Measurements from ENCODE around the gene SCGB1D1.

Gene SCGB1D1, protein sequence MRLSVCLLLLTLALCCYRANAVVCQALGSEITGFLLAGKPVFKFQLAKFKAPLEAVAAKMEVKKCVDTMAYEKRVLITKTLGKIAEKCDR

DNA sequence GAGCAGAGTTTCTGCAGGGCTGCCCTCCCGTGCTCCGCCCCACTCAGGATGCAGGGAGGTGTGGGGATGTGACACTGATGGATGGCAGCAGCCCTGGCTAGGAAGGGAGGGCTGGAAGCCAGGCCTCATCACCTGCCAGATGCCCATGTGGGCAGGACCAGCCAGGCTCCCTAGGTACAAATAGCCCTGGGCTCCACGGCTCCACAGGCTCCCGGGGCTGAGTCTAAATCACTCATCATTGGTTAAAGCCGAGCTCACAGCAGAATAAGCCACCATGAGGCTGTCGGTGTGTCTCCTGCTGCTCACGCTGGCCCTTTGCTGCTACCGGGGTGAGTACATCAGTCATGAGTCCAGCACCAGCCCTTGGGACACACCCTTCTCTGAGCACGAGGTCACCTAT lies at the start of gene SCGB1D1:
SCGB1D1 (plus strand) TSS at position 206 of the 400 bp plus-strand sequence; CDS start at position 275, 69 bp downstream.
- no peak for DNase-seq (ENCODE audit: low read depth)

DNA sequence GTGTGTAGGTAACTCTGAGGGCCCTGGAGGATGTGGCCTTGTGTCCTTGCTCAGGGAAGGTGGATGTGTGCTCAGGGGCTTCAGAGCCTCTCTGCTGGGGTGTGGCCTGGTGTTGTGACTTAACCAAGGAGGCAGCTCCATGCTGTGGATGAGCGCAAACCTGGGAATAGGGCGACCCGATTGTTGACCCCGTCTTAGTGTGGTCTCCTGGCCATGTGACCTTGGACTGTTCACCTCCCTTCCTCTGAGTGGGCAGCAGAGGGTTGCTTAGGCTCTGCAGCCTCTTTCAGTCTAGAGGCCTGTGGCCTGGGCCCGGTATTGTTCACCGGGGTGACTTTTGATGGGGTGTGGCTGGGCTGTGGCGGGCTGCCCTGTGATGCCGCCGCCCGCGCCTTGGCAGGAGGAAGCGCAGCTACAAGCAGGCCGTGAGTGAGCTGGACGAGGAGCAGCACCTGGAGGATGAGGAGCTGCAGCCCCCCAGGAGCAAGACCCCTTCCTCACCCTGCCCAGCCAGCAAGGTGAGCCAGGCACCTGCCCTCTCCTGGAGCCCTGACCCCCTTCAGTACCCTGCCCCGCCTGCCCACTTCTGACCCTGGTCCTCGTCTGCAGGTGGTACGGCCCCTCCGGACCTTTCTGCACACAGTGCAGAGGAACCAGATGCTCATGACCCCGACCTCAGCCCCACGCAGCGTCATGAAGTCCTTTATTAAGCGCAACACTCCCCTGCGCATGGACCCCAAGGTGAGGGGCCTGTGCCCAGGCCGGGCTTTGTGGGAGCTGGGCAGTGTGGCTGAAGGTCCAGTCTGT lies 49.5 kb upstream of the SCGB1D1 start:
- no peak for DNase-seq (ENCODE audit: low read depth)

DNA sequence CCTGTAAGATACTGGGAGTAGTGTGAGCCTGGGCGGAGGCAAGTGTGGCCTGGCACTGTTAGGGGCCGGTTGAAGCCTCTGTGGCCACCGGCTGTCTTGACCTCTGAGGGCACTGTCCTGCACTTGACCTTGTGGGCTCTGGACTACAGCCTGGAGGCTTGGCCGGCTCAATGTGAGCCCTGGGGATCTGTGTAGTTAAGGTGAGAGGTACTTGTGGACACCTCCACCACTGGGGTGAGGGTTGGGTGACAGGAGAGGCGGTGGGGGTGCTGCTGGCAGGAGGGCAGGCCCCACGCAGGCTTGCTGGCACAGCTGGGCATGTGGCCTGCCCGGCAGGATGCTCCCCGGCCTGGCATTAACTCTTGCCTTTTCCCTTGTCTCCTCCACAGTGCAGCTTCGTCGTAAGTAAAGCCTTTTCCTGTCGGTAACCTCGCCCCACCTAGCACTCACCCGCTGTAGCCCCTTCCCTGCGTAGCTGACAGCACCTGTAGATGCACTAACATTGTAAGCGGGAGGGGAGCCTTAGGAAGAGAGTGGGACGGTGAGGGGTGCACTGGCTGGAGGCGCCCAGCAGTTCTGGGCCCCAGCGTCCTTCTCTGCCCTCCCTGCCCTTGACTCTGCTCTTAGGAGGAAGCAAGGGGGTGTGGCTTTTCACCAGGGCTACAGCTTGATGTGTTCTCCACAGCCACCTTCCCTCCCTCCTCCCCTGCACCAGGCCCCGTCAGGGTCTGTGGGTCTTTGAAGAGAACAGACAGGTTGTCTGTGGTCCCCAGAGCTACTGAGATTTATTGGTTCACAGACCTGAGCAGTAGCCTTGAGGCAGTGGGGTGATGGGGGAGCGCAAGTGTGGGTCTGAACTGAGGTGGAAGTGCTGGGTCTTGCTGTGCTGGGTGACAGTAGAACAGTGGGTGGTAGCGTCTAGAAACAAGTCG lies 48.6 kb upstream of the SCGB1D1 start:
- DNase-seq (ENCODE audit: low read depth), result no peak

DNA sequence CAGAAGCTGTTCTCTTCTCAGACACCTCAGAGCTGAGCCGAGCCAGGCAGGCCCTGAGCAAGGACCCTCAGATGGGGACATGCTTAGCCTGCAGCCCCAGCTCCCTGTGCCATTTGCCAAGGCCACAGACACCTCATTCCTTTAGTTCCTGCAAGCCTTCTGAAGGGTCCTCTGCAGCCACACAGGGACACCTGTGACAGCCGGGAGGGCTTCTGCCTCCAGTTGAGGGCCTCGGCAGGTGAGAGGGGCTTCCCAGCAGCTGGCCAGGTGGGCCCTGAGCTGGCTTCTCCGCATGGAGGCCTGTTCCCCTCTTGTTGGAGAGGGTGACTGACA lies 48.0 kb upstream of the SCGB1D1 start:
- DNase-seq (ENCODE audit: low read depth), result no peak

DNA sequence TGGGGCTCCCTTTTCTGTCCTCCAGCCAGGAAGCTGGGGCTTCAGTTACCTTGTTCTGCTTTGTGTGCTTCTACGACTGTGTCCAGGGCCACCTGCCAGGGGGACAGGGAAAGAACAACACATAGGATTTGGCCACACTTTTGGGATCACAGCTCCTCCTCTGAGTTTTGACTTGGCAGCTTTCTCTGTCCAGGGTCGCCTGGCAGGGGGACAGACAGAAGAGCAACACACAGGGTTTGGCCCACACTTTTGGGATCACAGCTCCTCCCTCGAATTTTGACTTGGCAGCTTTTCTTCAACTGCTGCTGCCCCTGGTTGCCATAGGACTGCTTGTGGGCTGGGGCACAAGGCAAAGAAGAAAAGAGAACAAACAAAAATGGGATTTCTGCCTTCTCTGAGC lies 47.1 kb upstream of the SCGB1D1 start:
- DNase-seq (ENCODE audit: low read depth), result no peak

DNA sequence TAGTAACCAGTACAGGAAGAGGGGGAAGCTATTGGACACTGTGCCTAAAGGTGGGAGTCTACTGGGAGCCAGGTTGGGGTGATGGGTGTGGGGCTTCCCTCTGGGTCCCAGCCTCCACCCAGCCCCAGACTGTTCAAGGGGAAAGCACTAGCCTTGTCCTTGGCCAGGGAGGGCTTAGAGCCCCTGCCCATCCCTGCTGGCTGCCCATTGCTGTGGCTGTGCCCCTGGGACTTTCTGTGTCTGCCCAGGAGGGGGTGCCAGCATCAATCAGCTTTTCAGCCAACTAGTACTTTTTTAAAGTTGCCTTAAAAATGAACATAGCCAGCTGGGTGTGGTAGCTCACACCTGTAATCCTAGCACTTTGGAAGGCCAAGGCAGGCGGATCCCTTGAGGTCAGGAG lies 46.3 kb upstream of the SCGB1D1 start:
- DNase-seq (ENCODE audit: low read depth), result no peak

DNA sequence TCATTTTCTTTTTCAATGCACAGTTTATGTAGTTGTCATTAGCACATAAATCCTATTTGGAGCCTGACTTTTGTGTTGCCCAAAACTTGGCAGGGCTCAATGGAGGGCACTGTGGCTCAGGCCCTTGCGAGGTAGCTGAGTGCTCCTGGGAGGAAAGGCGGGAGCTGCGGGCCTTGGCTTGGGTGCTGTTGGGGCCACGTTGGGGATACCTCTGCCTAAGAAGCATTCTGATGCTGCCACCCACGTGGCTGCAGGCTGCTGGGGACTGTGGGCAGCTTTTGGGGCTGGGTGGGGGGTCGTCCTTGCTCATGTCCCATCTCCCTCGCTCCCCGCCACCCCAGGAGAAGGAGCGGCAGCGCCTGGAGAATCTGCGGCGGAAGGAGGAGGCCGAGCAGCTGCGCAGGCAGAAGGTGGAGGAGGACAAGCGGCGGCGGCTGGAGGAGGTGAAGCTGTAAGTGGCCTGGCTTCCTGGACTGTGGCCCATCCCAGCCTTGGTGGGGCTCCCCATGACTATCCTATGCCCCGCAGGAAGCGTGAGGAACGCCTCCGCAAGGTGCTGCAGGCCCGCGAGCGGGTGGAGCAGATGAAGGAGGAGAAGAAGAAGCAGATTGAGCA lies 45.3 kb upstream of the SCGB1D1 start:
- no peak for DNase-seq (ENCODE audit: low read depth)

DNA sequence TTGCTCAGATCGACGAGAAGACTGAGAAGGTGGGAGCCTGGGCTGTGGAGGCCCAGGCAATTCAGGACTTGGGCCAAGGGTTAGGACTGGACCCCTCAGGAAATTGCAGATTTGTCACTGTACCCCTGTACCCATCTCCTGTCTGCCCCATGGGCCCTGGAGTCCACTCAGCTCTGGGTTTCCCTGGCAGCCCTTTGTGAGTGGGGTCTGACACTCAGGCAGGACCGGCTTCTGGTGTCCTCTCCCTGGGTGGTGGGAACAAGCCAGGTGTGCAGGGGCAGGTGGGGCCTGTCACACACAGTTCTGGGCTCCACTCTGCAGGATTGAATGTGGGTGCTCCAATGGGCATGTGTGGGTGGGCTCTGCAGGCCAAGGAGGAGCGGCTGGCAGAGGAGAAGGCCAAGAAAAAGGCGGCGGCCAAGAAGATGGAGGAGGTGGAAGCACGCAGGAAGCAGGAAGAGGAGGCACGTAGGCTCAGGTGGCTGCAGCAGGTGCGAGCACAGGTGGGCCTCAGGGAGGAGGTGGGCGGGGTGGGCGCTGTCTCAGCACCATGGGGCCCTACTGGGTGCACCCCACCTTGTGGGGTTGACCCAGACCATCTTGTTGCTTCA lies 44.6 kb upstream of the SCGB1D1 start:
- DNase-seq (ENCODE audit: low read depth), result no peak

DNA sequence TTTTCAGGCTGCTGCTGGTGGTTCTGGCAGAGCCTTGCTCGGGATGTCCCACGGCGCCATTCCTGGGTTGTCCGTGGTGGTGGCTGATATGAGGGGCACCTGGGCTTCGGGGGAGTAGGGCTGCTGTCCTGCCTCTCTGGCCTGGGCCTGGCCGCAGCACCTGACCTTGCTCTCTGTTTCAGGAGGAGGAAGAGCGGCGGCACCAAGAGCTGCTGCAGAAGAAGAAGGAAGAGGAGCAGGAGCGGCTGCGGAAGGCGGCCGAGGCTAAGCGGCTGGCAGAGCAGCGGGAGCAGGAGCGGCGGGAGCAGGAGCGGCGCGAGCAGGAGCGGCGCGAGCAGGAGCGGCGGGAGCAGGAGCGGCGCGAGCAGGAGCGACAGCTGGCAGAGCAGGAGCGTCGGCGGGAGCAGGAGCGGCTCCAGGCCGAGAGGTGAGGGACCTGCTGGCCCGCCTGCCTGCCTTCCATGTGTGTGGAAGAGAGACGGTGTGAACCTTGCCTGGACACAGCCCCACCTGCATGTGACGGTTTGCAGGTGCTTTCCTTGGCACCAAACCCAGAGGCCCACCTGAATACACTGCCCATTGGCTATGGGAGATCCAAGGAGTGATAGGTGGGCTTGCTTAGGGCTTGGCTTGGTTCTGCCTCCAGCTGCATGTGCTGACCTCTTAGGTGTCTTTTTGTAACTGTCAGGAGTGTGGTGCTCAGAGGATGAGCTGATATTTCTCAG lies 43.4 kb upstream of the SCGB1D1 start:
- DNase-seq (ENCODE audit: low read depth), result no peak

DNA sequence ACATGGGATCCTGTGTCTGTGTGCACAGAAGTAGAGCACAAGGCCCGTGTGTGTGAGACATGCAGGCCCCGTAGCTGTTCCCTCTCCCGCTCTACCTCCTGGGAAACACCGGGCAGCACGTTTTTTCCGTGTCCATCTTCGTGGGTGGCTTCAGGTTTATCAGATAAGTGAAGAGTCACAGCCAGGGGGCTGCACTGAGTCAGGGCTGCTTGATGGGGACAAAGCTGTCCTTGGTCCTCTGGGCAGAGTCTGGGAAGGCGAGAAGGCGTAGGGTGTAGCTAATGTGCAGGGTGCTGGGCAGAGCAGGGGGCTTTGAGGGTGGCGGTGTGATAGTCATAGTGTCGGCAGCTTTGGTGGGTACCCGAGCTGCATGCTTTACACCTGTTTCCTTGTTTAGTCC lies 42.5 kb upstream of the SCGB1D1 start:
- DNase-seq (ENCODE audit: low read depth), result no peak

DNA sequence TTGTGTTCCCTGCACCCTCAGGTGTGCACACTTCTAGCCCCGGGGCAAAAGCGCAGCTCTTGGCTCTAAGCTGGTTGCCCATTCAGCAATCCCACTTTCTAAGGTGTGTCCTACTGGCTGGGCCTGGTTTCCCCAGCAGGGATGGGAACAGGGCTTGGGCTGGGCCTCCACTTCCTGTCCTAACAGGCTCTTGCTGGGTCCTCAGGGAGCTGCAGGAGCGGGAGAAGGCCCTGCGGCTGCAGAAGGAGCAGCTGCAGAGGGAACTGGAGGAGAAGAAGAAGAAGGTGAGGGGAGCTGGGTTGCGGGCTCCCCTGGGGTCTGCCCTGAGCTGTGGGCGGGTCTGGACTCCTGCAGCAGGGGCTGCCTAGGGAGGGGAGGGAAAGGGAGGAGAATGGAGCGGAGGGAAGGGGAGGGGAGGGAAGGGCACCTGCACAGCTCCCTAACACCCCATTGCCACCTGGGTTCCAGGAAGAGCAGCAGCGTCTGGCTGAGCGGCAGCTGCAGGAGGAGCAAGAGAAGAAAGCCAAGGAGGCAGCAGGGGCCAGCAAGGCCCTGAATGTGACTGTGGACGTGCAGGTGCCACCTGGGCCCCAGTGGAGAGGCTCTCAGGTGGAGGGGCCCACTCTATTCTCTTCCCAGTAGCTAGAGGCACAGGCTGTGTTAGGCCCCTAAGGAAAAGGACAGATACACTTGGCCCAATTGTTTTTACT lies 41.6 kb upstream of the SCGB1D1 start:
- no peak for DNase-seq (ENCODE audit: low read depth)

DNA sequence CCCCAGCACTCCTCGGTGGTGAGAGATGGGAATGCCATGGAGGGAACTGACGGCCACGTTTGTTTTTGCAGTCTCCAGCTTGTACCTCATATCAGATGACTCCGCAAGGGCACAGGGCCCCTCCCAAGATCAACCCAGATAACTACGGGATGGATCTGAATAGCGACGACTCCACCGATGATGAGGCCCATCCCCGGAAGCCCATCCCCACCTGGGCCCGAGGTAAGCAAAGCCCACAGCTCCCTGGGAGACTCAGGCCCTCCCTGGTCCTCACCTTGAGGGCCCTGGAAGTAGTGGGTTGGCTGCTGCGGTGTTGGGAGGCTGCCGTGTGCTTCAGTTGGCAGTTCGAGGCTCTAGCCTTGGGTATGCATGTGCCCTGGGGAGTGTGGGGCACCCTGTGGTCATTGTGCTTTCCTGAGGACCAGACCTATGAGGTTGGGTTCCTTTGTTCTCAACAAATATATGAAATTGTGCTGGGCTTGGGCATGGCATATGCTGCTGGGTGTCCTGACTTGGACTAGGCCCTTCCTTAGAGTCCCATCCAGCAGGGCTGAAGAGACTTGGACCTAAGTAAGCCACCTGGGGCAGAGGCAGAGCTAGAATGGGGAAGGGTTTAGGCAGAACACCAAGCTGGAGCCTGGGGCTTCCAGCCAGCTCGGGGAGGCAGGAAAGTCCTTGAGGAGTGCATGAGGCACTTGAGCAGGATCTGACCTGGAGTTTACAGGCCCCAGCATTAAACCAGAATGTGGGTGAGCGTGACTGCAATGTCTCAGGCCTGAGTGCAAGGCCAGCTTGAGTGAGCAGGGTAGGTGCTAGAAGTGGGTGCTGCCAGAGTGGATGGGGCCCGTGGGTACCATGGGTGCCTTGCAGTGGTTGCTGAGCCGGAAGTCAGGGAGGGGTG lies 39.8 kb upstream of the SCGB1D1 start:
- DNase-seq (ENCODE audit: low read depth), result no peak

DNA sequence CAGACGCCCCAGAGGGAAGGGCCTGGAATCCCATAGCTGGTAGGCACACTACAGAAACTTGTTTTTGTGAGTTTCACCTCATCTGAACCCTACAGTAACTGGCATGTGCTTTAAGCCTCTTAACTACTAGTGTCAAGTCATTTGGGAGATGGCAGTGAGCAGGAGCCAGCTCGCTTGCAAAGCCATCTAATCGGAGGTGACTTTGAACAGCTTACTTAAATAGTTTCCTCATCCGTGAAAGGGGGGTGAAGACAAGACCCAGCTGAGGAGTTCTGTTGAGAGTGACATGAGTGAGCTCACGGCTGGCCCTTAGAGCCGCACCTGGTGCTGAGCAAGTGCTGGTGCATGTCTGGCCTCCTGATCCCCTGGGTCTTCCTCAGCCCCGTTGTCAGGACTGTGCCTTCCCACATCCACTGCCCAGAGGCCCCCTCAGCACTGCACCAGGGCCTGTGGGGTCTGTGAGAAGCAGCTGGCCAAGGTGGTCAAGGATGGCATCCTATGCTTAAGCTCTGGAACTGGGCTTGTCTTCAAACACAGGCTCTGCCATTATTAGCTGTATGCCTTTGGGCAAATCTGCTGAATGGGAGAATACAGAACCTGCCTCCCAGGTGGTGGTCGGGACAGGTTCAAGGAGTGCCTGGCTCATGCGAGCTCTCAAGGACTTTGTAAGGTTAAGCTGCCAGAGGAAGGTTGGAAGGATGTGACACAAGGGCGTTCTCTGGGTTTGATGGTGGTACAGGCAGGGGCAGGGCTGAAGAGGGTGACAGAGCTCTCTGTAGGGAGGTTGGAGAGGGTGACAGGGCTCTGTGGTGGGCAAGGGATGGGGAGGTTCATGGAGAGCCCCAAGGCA lies 38.9 kb upstream of the SCGB1D1 start:
- no peak for DNase-seq (ENCODE audit: low read depth)

DNA sequence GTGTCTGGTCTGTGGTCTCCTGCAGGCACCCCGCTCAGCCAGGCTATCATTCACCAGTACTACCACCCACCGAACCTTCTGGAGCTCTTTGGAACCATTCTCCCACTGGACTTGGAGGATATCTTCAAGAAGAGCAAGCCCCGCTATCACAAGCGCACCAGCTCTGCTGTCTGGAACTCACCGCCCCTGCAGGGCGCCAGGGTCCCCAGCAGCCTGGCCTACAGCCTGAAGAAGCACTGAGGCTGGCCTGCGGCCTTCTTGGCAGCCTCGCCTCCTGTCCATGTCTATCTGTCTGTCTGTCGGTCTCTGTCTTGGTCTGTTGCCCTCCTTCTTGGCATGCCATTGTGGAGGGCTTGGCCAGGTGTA lies 38.3 kb upstream of the SCGB1D1 start:
- no peak for DNase-seq (ENCODE audit: low read depth)

DNA sequence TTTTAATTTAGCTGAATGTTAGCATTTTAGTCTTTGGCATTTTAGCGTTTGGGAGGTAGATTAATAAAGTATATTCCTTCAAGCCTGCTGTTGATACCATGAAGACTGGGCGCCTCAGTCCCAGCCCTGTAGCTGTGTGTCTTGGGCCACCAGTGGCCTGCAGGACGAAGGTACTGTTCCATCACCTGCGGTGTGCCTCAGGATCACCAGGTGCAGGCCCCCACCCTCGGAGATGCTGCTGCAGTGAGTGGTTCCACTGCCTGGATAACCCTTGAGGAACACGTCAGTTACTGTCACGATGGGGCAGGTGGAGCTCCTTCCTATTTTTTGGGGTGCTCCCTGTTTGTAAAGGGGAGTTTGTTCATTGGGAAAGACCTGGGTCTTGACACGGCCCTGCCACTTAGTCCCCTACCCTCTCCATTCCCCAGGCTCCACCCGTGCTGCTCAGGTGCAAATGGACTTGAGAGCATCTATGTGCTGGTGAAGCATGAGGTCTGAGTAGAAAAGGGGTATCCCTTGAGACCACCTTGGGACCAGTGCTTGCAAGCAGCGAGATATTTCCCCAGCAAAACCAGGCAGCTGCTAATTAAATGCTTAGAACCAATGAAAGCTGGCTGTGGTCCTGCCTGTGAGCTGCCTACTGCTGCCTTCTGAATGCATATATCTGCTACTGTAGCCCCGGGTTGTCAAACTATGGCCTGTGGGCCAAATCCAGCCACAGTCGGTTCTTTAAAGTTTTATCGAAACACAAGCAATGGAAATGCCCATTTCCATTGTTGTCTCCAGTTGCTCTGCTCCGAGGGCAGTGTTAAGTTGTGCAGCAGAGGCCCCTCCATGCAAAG lies 37.5 kb upstream of the SCGB1D1 start:
- no peak for DNase-seq (ENCODE audit: low read depth)

DNA sequence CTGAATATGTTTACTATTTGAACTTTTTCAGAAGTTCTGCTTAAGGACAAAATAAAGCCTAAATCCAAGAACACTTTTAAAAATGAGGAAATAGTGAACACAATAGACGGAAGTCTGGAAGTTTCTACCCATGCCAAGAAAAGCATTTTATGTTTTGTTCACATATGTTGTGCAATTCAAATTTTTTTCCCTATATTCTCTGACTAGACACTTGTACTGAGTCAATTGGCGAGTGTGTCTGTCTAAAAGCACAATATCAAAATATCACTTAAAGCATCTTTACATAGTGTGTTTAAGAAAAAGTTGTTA lies 37.0 kb upstream of the SCGB1D1 start:
- DNase-seq (ENCODE audit: low read depth), result no peak

DNA sequence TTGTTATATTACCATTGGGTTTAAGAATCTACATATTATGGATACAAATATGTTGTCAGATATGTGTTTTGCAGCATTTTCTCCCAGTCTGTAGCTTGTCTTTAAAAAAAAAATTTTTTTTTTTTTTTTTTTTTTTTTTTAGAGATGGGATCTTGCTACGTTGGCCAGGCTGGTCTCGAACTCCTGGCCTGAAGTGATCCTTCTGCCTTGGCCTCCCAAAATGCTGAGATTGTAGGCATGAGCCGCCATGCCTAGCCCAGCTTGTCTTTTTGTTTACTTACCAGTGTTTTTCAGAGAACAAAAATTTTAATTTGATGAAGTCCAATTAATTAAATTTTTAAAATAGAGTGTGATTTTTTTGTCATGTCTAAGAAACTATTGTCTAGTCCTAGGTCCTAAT lies 36.4 kb upstream of the SCGB1D1 start:
- no peak for DNase-seq (ENCODE audit: low read depth)

DNA sequence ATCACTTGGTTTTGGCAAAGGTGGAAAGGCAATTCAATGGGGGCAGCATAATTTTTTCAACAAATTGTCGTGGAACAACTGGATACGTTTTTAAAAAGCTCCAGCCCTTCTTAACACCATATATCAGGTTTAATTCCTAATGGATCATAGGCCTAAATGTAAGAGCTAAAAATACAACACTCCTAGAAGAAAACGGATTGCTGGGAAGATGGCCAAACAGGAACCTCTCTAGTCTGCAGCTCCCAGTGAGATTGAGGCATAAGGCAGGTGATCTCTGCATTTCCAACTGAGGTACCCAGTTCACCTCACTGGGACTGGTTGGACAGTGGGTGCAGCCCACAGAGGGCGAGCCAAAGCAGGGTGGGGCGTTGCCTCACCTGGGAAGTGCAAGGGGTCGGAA lies 32.4 kb upstream of the SCGB1D1 start:
- no peak for DNase-seq (ENCODE audit: low read depth)

Data from T-helper 22 cell (primary cell).